ENCODE data around the gene SOCS3. TPM values are rescaled to one million over a fixed set of nuclear protein-coding genes. Genes with fewer than 3 reads are reported as not detected.

SOCS3 gene
- total and polyA plus RNA-seq, 10 of the 15 experiments (the other 5 are each of a cell fraction or from before 2014, with no cell fraction given), result 0.05 to 3.9 (median 1.0) TPM

DNA sequence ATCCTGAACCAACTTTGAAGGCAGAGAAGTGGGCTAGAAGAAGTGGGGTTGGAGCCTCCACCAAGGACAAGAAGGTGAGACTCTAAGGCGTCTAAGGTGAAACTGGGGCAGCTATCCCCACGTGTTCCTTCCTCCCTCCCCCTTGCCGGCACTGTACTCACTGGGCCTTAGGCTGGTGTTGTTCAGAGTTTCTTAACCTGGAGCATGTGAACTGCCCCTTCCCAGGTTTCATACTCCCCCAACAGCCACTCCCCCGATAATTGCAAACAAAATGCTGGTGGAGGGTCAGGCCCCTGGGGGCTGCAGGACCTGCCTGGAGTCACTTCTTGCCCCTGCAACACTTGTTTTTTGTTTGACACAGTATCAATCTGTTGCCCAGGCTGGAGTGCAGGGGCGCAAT, 7.3 kb upstream of the SOCS3 start (continued):
- TF ChIP-seq, protein P1, sequence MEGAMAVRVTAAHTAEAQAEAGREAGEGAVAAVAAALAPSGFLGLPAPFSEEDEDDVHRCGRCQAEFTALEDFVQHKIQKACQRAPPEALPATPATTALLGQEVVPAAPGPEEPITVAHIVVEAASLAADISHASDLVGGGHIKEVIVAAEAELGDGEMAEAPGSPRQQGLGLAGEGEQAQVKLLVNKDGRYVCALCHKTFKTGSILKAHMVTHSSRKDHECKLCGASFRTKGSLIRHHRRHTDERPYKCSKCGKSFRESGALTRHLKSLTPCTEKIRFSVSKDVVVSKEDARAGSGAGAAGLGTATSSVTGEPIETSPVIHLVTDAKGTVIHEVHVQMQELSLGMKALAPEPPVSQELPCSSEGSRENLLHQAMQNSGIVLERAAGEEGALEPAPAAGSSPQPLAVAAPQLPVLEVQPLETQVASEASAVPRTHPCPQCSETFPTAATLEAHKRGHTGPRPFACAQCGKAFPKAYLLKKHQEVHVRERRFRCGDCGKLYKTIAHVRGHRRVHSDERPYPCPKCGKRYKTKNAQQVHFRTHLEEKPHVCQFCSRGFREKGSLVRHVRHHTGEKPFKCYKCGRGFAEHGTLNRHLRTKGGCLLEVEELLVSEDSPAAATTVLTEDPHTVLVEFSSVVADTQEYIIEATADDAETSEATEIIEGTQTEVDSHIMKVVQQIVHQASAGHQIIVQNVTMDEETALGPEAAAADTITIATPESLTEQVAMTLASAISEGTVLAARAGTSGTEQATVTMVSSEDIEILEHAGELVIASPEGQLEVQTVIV (IDR thresholded peaks at IDR 0.05; ENCODE audit: borderline replicate concordance, partially characterized antibody), result no peak

DNA sequence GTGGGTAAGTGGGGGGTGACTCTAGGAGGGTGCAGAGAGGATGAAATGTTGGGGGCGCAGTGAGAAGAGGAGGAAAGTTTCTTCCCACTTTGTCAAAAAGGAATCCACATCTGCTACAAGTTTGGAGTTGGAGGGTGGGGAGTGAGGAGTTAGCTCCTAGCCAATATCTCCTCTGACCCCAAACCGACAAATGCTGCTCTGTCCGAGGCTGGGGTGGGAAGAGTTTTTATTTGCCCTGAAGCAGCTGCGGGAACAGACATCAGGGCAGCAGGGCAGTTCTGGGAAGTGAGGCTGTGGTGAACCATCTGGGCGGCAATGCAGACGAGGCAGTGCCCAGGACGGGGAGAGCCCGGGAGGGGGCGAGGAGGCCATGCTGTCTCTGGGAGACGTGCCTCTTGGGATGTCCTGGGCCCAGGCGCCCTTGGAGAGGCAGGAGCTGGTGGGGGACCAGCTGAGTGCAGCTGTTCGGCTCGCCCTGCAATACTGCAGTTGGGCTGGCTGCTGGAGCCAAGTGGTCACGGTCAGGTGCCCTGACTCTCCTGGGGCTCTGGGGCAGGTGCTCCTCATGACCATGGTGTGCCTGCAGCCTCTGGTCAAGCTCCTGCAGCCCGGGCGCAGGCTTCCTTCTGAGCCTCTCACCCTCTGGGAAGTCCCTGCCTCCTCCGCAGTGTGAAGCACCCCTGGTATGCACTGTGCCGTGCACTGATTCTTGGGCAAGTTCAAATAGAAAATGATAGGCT, 6.4 kb upstream of the SOCS3 start:
- ChIA-PET RAD21 (ENCODE audit: unreplicated experiment) (interaction anchor here (0.9 to 1.4 kb wide), 4 partner anchors 16 to 347 kb away, joined by 3 to 7 read pairs (median 3); no protein-coding TSS in a partner anchor), SMC1A (ENCODE audit: uncharacterized antibody, unreplicated experiment) (interaction anchor here (0.6 kb wide), 1 partner anchor 313 kb away, joined by 3 read pairs; no protein-coding TSS in a partner anchor), CTCF (interaction anchor here (0.7 to 6.6 kb wide), 5 partner anchors 16 to 281 kb away, joined by 3 to 96 read pairs (median 5); no protein-coding TSS in a partner anchor), POLR2A (interaction anchor here (1.1 to 3.9 kb wide), 3 partner anchors 10 to 16 kb away, joined by 3 to 16 read pairs (median 13); no protein-coding TSS in a partner anchor)
- H3K27me3 ChIP-seq (replicated peaks in 1 of 2; ENCODE audit: control insufficient read depth in 2 of 2, insufficient read depth in 2 of 2, low read length in 1 of 2), result 0 out of 4 replicates have a peak, but pooled peaks cover 0 to 2% of the 10 kb centered on the region in 2 experiments
- 24% methylated on average over 16 of the region's 18 CpGs for WGBS (ENCODE audit: insufficient coverage, insufficient replicate concordance, low lambda C conversion rate, missing lambda C conversion rate)
- DNase-seq (ENCODE audit: low read depth, low spot score) (no peak), FAIRE-seq (no peak), ATAC-seq (peak; percentile 84)
- H3K27ac ChIP-seq (ENCODE audit: control insufficient read depth, insufficient read depth), result no peak overlapping the region
- peaks cover 22% of the 10 kb centered on the region for H3K4me1 ChIP-seq (ENCODE audit: control insufficient read depth, insufficient read depth, low read length)
- H3K9me3 ChIP-seq (replicated peaks; ENCODE audit: control insufficient read depth, insufficient read depth, low read length), result no peaks in the 10 kb centered on the region
- intact Hi-C loops (cut with micrococcal nuclease; ENCODE audit: unreplicated experiment), result no loop called here
- no peaks in the 10 kb centered on the region for H3K79me2 ChIP-seq (ENCODE audit: control insufficient read depth, insufficient read depth, low read length)
- H3K4me3 ChIP-seq, result no peak overlapping the region
- no TSS peak for BruUV-seq (replicated peaks)
- H3K36me3 ChIP-seq (ENCODE audit: control insufficient read depth in 2 of 2, insufficient read depth in 2 of 2, low read length in 1 of 2), result no peaks in the 10 kb centered on the region
- H3K9ac ChIP-seq (ENCODE audit: control insufficient read depth, insufficient read depth, low read length), result no peak overlapping the region
- in situ Hi-C loops (cut with MboI), result no loop called here
- no peaks in the 10 kb centered on the region for H4K20me1 ChIP-seq (ENCODE audit: control insufficient read depth, insufficient read depth)
- no peak overlapping the region for H2AFZ ChIP-seq (ENCODE audit: control insufficient read depth, low read depth, low read length)
- H3K4me2 ChIP-seq (ENCODE audit: control insufficient read depth, insufficient read depth), result no peak overlapping the region; the same call in 1 of the 2 replicates
- no peak for TF ChIP-seq ZNF622 (IDR thresholded peaks at IDR 0.05)
- TF ChIP-seq HDGF (IDR thresholded peaks at IDR 0.05), result no peak
- TF ChIP-seq, protein P2, sequence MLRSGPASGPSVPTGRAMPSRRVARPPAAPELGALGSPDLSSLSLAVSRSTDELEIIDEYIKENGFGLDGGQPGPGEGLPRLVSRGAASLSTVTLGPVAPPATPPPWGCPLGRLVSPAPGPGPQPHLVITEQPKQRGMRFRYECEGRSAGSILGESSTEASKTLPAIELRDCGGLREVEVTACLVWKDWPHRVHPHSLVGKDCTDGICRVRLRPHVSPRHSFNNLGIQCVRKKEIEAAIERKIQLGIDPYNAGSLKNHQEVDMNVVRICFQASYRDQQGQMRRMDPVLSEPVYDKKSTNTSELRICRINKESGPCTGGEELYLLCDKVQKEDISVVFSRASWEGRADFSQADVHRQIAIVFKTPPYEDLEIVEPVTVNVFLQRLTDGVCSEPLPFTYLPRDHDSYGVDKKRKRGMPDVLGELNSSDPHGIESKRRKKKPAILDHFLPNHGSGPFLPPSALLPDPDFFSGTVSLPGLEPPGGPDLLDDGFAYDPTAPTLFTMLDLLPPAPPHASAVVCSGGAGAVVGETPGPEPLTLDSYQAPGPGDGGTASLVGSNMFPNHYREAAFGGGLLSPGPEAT (IDR thresholded peaks at IDR 0.05; ENCODE audit: low read depth), result 0 out of 2 replicates have a peak, but pooled peaks have one; percentile 37
- no peak for TF ChIP-seq CREM (IDR thresholded peaks at IDR 0.05; ENCODE audit: low read depth)
- no peak for TF ChIP-seq SIX5 (IDR thresholded peaks at IDR 0.05; ENCODE audit: low read depth, low read length, severe bottlenecking)
- TF ChIP-seq FOS (IDR thresholded peaks at IDR 0.05; ENCODE audit: borderline replicate concordance, extremely low read depth, insufficient read length), result no peak
- TF ChIP-seq KDM1A (IDR thresholded peaks at IDR 0.05; ENCODE audit: borderline replicate concordance), result no peak
- TF ChIP-seq, protein P3, sequence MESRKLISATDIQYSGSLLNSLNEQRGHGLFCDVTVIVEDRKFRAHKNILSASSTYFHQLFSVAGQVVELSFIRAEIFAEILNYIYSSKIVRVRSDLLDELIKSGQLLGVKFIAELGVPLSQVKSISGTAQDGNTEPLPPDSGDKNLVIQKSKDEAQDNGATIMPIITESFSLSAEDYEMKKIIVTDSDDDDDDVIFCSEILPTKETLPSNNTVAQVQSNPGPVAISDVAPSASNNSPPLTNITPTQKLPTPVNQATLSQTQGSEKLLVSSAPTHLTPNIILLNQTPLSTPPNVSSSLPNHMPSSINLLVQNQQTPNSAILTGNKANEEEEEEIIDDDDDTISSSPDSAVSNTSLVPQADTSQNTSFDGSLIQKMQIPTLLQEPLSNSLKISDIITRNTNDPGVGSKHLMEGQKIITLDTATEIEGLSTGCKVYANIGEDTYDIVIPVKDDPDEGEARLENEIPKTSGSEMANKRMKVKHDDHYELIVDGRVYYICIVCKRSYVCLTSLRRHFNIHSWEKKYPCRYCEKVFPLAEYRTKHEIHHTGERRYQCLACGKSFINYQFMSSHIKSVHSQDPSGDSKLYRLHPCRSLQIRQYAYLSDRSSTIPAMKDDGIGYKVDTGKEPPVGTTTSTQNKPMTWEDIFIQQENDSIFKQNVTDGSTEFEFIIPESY (IDR thresholded peaks at IDR 0.05), result no peak
- no peak for TF ChIP-seq LARP7 (IDR thresholded peaks at IDR 0.05)
- no peak for TF ChIP-seq SUZ12 (IDR thresholded peaks at IDR 0.05; ENCODE audit: unreplicated experiment)
- no peak for TF ChIP-seq PAX8 (IDR thresholded peaks at IDR 0.05)
- no peak for TF ChIP-seq ETV6 (conservative IDR thresholded peaks at IDR 0.05 in 1 of 2, IDR thresholded peaks at IDR 0.05 in 1 of 2; ENCODE audit: borderline replicate concordance in 1 of 2, low read depth in 1 of 2)
- TF ChIP-seq, protein P4, sequence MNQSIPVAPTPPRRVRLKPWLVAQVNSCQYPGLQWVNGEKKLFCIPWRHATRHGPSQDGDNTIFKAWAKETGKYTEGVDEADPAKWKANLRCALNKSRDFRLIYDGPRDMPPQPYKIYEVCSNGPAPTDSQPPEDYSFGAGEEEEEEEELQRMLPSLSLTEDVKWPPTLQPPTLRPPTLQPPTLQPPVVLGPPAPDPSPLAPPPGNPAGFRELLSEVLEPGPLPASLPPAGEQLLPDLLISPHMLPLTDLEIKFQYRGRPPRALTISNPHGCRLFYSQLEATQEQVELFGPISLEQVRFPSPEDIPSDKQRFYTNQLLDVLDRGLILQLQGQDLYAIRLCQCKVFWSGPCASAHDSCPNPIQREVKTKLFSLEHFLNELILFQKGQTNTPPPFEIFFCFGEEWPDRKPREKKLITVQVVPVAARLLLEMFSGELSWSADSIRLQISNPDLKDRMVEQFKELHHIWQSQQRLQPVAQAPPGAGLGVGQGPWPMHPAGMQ (IDR thresholded peaks at IDR 0.05; ENCODE audit: borderline replicate concordance), result no peak
